22Rv1 (cell line): ENCODE results near the gene TSPAN10.

Source experiments
- ZFX ChIP-seq: fragments of 450-650 bp; IDR thresholded peaks from 2 replicates; pipeline ENCODE4 v1.6.1; 2017; ENCODE audit warnings: antibody characterized with exemption, borderline replicate concordance
- TF ChIP-seq, protein P1 (sequence below): fragments of 450-650 bp; IDR thresholded peaks from 2 replicates; pipeline ENCODE4 v1.5.1; 2017; ENCODE audit warnings: mild to moderate bottlenecking

DNA sequence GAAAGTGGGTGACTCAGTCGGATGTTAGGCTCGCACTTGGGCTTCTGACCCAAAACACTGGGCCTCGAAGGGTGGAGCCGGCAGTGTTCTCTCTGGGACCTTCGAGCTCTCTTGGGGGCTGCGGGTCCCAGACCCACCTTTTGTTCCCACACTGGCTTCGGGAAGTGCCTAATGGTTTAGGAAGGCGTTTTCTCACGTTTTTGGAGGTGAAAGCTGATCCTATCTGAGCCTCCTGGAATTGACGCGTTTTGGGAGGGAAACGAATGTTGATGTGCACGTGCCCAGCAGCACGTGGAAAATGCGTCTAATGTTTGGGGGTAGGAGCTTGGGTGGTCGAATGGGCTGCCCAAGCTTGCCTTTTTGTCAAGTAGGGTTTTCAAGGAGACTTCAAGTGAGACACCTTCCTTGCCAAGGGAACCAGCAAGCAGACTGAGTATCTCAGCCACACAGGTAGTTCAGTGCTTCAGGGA is 47.5 kb downstream of the TSPAN10 start:
- TF ChIP-seq, protein P1, sequence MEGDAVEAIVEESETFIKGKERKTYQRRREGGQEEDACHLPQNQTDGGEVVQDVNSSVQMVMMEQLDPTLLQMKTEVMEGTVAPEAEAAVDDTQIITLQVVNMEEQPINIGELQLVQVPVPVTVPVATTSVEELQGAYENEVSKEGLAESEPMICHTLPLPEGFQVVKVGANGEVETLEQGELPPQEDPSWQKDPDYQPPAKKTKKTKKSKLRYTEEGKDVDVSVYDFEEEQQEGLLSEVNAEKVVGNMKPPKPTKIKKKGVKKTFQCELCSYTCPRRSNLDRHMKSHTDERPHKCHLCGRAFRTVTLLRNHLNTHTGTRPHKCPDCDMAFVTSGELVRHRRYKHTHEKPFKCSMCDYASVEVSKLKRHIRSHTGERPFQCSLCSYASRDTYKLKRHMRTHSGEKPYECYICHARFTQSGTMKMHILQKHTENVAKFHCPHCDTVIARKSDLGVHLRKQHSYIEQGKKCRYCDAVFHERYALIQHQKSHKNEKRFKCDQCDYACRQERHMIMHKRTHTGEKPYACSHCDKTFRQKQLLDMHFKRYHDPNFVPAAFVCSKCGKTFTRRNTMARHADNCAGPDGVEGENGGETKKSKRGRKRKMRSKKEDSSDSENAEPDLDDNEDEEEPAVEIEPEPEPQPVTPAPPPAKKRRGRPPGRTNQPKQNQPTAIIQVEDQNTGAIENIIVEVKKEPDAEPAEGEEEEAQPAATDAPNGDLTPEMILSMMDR = no peak
- TF ChIP-seq ZFX = no peak
